Neural cell (in vitro differentiated cells): ENCODE measurements around the gene MAGED1. TPM values are rescaled to one million over a fixed set of nuclear protein-coding genes. Genes with fewer than 3 reads are reported as not detected.

Source experiments
- H2AFZ ChIP-seq: fragments of 200-600, 300-800 bp; sonication (generic), shearing (Covaris generic); 2 replicates; pipeline ENCODE4 v1.6.0; 2014; ENCODE audit warnings: low read depth, mild to moderate bottlenecking, antibody characterized with exemption, low read length, moderate library complexity
- H3F3A ChIP-seq: fragments of 200-600 bp; shearing (Covaris generic); 2 replicates; pipeline ENCODE4 v1.6.1; 2016; ENCODE audit warnings: mild to moderate bottlenecking, moderate library complexity, mixed read lengths, antibody characterized with exemption, low read length; ENCODE audit not compliant: insufficient read depth, poor library complexity, severe bottlenecking
- H3K27ac ChIP-seq: fragments of 200-600, 300-800 bp; sonication (generic), shearing (Covaris generic); 2 replicates; pipeline ENCODE4 v1.5.1; 2014; ENCODE audit warnings: mild to moderate bottlenecking, low read length, moderate library complexity
- H3K27me3 ChIP-seq: fragments of 300-800, 200-600 bp; sonication (generic), shearing (Covaris generic); 2 replicates; pipeline ENCODE4 v1.6.0; 2014; ENCODE audit warnings: mild to moderate bottlenecking, low read depth, low read length, moderate library complexity; ENCODE audit not compliant: insufficient read depth
- H3K36me3 ChIP-seq: fragments of 300-800, 200-600 bp; sonication (generic), shearing (Covaris generic); 2 replicates; pipeline ENCODE4 v1.5.1; 2014; ENCODE audit warnings: mild to moderate bottlenecking, antibody characterized with exemption, low read length, moderate library complexity; ENCODE audit not compliant: insufficient read depth
- H3K4me2 ChIP-seq: fragments of 300-800, 200-600 bp; sonication (generic), shearing (Covaris generic); 2 replicates; pipeline ENCODE4 v1.6.0; 2014; ENCODE audit warnings: mild to moderate bottlenecking, low read length
- H3K4me3 ChIP-seq: fragments of 300-800, 200-600 bp; sonication (generic), shearing (Covaris generic); 2 replicates; pipeline ENCODE4 v1.5.1; 2014; ENCODE audit warnings: mild to moderate bottlenecking, low read length, moderate library complexity
- H3K79me2 ChIP-seq: fragments of 200-600 bp; shearing (Covaris generic); replicated peaks from 2 replicates; pipeline ENCODE4 v1.6.0; 2014; ENCODE audit warnings: mild to moderate bottlenecking, low read length, moderate library complexity; ENCODE audit not compliant: insufficient read depth
- H3K9ac ChIP-seq: fragments of 300-800, 200-600 bp; sonication (generic), shearing (Covaris generic); 2 replicates; pipeline ENCODE4 v1.6.1; 2016; ENCODE audit warnings: mild to moderate bottlenecking, low read length, mixed read lengths
- H3K9me2 ChIP-seq: fragments of 200-600 bp; shearing (Covaris generic); 2 replicates; pipeline ENCODE4 v1.6.1; 2016; ENCODE audit warnings: mild to moderate bottlenecking, low read length, mixed read lengths; ENCODE audit not compliant: insufficient read depth
- H3K9me3 ChIP-seq: fragments of 200-600, 300-800 bp; sonication (generic), shearing (Covaris generic); 2 replicates; pipeline ENCODE4 v1.6.1; 2016; ENCODE audit warnings: mild to moderate bottlenecking, mixed run types, low read length, moderate library complexity, mixed read lengths
- H4K20me1 ChIP-seq: fragments of 200-600 bp; shearing (Covaris generic); 2 replicates; pipeline ENCODE4 v1.6.1; 2016; ENCODE audit warnings: mild to moderate bottlenecking, mixed run types; ENCODE audit not compliant: insufficient read depth
- EP300 ChIP-seq: fragments of 450-650 bp; conservative IDR thresholded peaks from 2 replicates; pipeline ENCODE4 v1.6.1; 2014; ENCODE audit warnings: antibody characterized with exemption, mild to moderate bottlenecking, moderate library complexity; ENCODE audit not compliant: poor library complexity, severe bottlenecking
- EZH2 ChIP-seq: fragments of 200-600, 300-800 bp; shearing (Covaris generic), sonication (generic); IDR thresholded peaks from 2 replicates; pipeline ENCODE4 v1.6.1; 2014; ENCODE audit warnings: antibody characterized with exemption, low read length, borderline replicate concordance, mild to moderate bottlenecking; ENCODE audit not compliant: insufficient read depth, poor library complexity, severe bottlenecking
- MXI1 ChIP-seq: fragments of 450-650 bp; conservative IDR thresholded peaks from 2 replicates; pipeline ENCODE4 v1.6.1; 2014; ENCODE audit warnings: antibody characterized with exemption, mild to moderate bottlenecking; ENCODE audit not compliant: poor library complexity, severe bottlenecking
- POLR2AphosphoS5 ChIP-seq: IDR thresholded peaks from 2 replicates; pipeline ENCODE4 v1.6.1; 2012
- RAD21 ChIP-seq: fragments of 450-650 bp; conservative IDR thresholded peaks from 2 replicates; pipeline ENCODE4 v1.6.1; 2014; ENCODE audit warnings: antibody characterized with exemption, mild to moderate bottlenecking, moderate library complexity
- SMC3 ChIP-seq: fragments of 450-650 bp; conservative IDR thresholded peaks from 2 replicates; pipeline ENCODE4 v1.6.1; 2014; ENCODE audit warnings: antibody characterized with exemption, mild to moderate bottlenecking, moderate library complexity; ENCODE audit not compliant: poor library complexity
- TAF1 ChIP-seq: IDR thresholded peaks from 2 replicates; pipeline ENCODE4 v1.6.1; 2012; ENCODE audit warnings: low read depth
- polyA plus RNA-seq: library from polyadenylated mRNA; depleted of rRNA; stranded (reverse); fragments of >200 nt; gene quantifications from 2 replicates; pipeline ENCODE4 v1.2.3, GENCODE V29; 2014
- TF ChIP-seq, protein P1 (sequence below): fragments of 450-650 bp; IDR thresholded peaks from 2 replicates; pipeline ENCODE4 v1.5.1; 2014; ENCODE audit warnings: antibody characterized with exemption, mild to moderate bottlenecking, moderate library complexity; ENCODE audit not compliant: poor library complexity, severe bottlenecking
- TF ChIP-seq, protein P2 (sequence below): IDR thresholded peaks from 2 replicates; pipeline ENCODE4 v1.6.1; 2012; ENCODE audit warnings: borderline replicate concordance

Gene MAGED1
- polyA plus RNA-seq, 1 donor from 2014 or later: 378 TPM

DNA sequence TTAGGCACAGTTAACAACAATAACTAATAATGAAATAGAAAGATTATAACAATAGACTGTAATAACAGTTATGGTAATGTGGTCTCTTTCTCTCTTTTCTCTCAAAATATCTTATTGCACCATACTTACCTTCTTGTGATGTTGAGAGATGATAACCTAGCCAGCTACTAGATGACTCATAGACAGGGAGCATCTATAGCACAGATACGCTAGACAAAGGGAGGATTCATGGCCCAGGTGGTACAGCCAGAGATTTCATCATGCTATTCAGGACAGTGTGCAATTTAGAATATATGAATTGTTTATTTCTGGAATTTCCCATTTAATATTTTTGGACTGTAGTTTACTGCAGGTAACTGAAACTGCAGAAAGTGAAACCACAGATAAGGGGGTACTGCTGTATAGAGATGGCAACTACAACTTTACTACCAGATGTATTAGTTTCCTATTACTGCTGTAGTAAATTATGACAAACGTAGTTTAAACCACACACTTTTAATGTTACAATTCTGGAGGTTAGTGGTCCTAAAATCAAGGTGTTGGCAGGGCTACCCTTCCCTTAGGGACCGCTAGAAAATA lies 41.8 kb upstream of the MAGED1 start:
- no peak for TF ChIP-seq POLR2AphosphoS5
- TF ChIP-seq MXI1: no peak
- TF ChIP-seq EP300: no peak
- no peak for TF ChIP-seq EZH2
- TF ChIP-seq, protein P1, sequence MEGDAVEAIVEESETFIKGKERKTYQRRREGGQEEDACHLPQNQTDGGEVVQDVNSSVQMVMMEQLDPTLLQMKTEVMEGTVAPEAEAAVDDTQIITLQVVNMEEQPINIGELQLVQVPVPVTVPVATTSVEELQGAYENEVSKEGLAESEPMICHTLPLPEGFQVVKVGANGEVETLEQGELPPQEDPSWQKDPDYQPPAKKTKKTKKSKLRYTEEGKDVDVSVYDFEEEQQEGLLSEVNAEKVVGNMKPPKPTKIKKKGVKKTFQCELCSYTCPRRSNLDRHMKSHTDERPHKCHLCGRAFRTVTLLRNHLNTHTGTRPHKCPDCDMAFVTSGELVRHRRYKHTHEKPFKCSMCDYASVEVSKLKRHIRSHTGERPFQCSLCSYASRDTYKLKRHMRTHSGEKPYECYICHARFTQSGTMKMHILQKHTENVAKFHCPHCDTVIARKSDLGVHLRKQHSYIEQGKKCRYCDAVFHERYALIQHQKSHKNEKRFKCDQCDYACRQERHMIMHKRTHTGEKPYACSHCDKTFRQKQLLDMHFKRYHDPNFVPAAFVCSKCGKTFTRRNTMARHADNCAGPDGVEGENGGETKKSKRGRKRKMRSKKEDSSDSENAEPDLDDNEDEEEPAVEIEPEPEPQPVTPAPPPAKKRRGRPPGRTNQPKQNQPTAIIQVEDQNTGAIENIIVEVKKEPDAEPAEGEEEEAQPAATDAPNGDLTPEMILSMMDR: no peak
- TF ChIP-seq SMC3: no peak
- TF ChIP-seq, protein P2, sequence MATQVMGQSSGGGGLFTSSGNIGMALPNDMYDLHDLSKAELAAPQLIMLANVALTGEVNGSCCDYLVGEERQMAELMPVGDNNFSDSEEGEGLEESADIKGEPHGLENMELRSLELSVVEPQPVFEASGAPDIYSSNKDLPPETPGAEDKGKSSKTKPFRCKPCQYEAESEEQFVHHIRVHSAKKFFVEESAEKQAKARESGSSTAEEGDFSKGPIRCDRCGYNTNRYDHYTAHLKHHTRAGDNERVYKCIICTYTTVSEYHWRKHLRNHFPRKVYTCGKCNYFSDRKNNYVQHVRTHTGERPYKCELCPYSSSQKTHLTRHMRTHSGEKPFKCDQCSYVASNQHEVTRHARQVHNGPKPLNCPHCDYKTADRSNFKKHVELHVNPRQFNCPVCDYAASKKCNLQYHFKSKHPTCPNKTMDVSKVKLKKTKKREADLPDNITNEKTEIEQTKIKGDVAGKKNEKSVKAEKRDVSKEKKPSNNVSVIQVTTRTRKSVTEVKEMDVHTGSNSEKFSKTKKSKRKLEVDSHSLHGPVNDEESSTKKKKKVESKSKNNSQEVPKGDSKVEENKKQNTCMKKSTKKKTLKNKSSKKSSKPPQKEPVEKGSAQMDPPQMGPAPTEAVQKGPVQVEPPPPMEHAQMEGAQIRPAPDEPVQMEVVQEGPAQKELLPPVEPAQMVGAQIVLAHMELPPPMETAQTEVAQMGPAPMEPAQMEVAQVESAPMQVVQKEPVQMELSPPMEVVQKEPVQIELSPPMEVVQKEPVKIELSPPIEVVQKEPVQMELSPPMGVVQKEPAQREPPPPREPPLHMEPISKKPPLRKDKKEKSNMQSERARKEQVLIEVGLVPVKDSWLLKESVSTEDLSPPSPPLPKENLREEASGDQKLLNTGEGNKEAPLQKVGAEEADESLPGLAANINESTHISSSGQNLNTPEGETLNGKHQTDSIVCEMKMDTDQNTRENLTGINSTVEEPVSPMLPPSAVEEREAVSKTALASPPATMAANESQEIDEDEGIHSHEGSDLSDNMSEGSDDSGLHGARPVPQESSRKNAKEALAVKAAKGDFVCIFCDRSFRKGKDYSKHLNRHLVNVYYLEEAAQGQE: no peak
- H3K36me3 ChIP-seq: no peaks in the 10 kb centered on the region
- no peak overlapping the region for H3K9ac ChIP-seq
- no peaks in the 10 kb centered on the region for H3K79me2 ChIP-seq
- H3K9me3 ChIP-seq: no peaks in the 10 kb centered on the region
- H3K4me2 ChIP-seq: no peak overlapping the region
- no peak overlapping the region for H3K4me3 ChIP-seq
- no peaks in the 10 kb centered on the region for H3K27me3 ChIP-seq
- H3K27ac ChIP-seq: no peak overlapping the region
- H3F3A ChIP-seq: no peaks in the 10 kb centered on the region
- H2AFZ ChIP-seq: no peak overlapping the region
- no peaks in the 10 kb centered on the region for H3K9me2 ChIP-seq
- H4K20me1 ChIP-seq: no peaks in the 10 kb centered on the region

DNA sequence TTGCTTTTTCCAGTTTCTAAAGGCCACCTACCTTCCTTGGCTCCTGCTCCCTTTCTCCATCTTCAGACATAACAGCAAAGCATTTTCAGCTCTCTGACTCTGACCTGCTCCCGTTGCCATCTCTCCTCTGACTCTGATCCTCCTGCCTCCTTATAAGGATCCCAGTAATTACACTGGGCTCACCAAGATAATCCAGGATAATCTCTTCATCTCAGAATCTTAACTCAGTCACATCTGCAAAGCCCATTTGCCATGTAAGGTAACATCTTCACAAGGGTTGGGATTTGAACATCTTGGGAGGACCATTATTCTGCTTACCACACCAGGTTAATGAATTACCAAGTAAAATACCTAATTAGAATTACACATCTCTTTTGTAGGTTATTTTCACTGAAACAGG lies 41.3 kb upstream of the MAGED1 start:
- no peak overlapping the region for H3K4me2 ChIP-seq

More for the DNA sequence above, 41.3 kb upstream of the MAGED1 start:
- Histone ChIP-seq H3K36me3 (no peaks in the 10 kb centered on the region), H3K9me3 (no peaks in the 10 kb centered on the region), H3F3A (no peaks in the 10 kb centered on the region), H3K9me2 (no peaks in the 10 kb centered on the region), H4K20me1 (no peaks in the 10 kb centered on the region), H2AFZ (no peak overlapping the region), H3K4me3 (no peak overlapping the region), H3K79me2 (no peaks in the 10 kb centered on the region), H3K27me3 (no peaks in the 10 kb centered on the region), H3K27ac (no peak overlapping the region), H3K9ac (no peak overlapping the region)
- TF ChIP-seq EP300 (no peak), EZH2 (no peak), TAF1 (no peak), RAD21 (no peak), POLR2AphosphoS5 (no peak)
- TF ChIP-seq, protein P1: no peak
